Small intestine (tissue), 7 donors: Measurements from ENCODE around the gene CDRT15. TPM values are rescaled to one million over a fixed set of nuclear protein-coding genes. Genes with fewer than 3 reads are reported as not detected.
"Not testable (repeated sequence)": the region's sequence is repeated elsewhere in the genome, so short reads cannot be mapped to it uniquely, and the experiment has no call there.

Experiments used
- DNase-seq, 2 donors: peaks; one replicate each; pipeline versions ENCODE4 v3.0.0 to v3.0.0-alpha.2; 2013
- FAIRE-seq: peaks from 2 replicates; lab custom pipeline; 2012; peaks lifted over from hg19 to GRCh38; lab: Jason Lieb, UNC
- H3K27ac ChIP-seq, 3 donors: one replicate each; pipeline ENCODE4 v1.5.1; 2013; ENCODE audit warnings: low read length in 2 of 3, mild to moderate bottlenecking in 2 of 3, control low read depth in 1 of 3, inconsistent platforms in 1 of 3, low read depth in 1 of 3, moderate library complexity in 1 of 3
- H3K27me3 ChIP-seq, 3 donors: one replicate each; pipeline ENCODE4 v1.6.1; 2013; ENCODE audit warnings: low read length in 3 of 3, inconsistent platforms in 1 of 3; ENCODE audit not compliant: control insufficient read depth in 3 of 3, insufficient read depth in 3 of 3
- H3K36me3 ChIP-seq, 3 donors: one replicate each; pipeline ENCODE4 v1.6.1; 2013; ENCODE audit warnings: low read length in 3 of 3, inconsistent platforms in 1 of 3, low read depth in 1 of 3, mild to moderate bottlenecking in 1 of 3, moderate library complexity in 1 of 3; ENCODE audit not compliant: control insufficient read depth in 3 of 3, insufficient read depth in 2 of 3
- H3K4me1 ChIP-seq, 3 donors: one replicate each; pipeline ENCODE4 v1.6.1; 2013; ENCODE audit warnings: low read length in 2 of 3, inconsistent platforms in 1 of 3, low read depth in 1 of 3, mild to moderate bottlenecking in 1 of 3, moderate library complexity in 1 of 3; ENCODE audit not compliant: control insufficient read depth in 3 of 3, insufficient read depth in 2 of 3
- H3K4me3 ChIP-seq, 3 donors: one replicate each; pipeline ENCODE4 v1.5.1; 2013; ENCODE audit warnings: low read length in 3 of 3, control low read depth in 1 of 3, inconsistent platforms in 1 of 3, low read depth in 1 of 3, mild to moderate bottlenecking in 1 of 3, moderate library complexity in 1 of 3
- H3K9me3 ChIP-seq, 2 donors: one replicate each; pipeline ENCODE4 v1.6.1; 2013; ENCODE audit warnings: low read depth in 1 of 2, low read length in 1 of 2; ENCODE audit not compliant: control insufficient read depth in 2 of 2, insufficient read depth in 1 of 2
- WGBS, 3 donors: extraction: QIAGEN DNeasy Blood & Tissue Kit; methylation state at CpG; one replicate each; pipeline ENCODE4 v1.1.7; 2013; 5-methylcytosine and 5-hydroxymethylcytosine counted together
- polyA plus RNA-seq, 4 donors: library from polyadenylated mRNA; stranded (reverse) in 3 of 4; unstranded in 1 of 4; fragments of 200-250 nt in 3 of 4; fragments of 120-200 nt in 1 of 4; gene quantifications; one replicate each; pipeline versions ENCODE4 v1.2.1 to v1.2.3, GENCODE V29; 2013
- donor health status: healthy with polysubstance abuse.
- donor health status: control.
- donor health status: control.
- donor health status: Bipolar disorder and iron deficiency.
- donor health status: healthy.

The CDRT15 gene
- polyA plus RNA-seq, 4 donors: 0.40 TPM; not detected in 3

DNA sequence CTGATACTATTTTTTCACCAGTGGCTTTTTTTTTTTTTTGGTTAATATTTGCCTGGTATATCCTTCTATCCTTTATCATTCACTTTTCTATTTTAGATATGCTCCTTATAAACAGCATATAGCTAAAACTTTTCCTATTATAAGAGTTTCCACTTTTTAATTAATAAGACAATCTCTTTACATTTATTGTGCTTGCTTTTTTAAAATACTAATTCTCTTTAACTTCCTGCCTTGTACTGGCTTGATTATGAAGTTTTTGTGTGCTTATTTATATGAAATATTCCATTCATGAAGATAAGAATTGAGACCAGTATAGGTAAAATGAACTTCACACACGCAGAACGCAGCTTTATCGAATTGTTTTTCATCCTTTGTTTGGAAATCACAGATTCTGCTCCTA lies 9.0 kb upstream of the CDRT15 start:
- Histone ChIP-seq H3K4me3 (no peak overlapping the region), H3K27ac (no peak overlapping the region), H3K36me3 (no peaks in the 10 kb centered on the region), H3K4me1 (no peaks in the 10 kb centered on the region), H3K9me3 (no peaks in the 10 kb centered on the region), H3K27me3 (peaks cover 0 to 3% (median 0%) of the 10 kb centered on the region in 3 donors)
- WGBS, 3 donors: 82 to 90% (median 88%) methylated on average over 3 of the region's 3 CpGs
- FAIRE-seq (no peak), DNase-seq (no peak)

DNA sequence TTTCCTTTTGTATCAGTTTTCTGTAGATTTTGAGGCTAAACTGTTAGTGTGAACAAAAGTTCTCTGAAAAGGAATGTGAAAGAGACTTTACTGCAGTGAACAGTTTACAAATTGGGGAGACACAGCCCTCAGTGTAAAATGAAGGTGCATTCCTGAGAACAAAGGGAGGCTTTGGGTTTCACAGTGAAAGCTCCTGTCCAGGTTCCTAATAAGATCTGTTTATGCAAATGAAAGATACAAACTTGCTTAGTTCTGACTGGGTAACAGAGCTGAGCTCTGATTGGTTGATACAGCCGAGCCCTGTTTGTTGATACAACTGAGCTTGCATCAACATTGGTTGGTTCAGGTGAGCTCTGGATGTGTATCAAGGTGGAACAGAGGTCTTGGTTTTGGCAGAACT lies 8.3 kb upstream of the CDRT15 start:
- Histone ChIP-seq H3K4me1 (no peaks in the 10 kb centered on the region), H3K36me3 (no peaks in the 10 kb centered on the region), H3K9me3 (no peaks in the 10 kb centered on the region), H3K27ac (no peak overlapping the region), H3K27me3 (peaks cover 0 to 3% (median 0%) of the 10 kb centered on the region in 3 donors), H3K4me3 (no peak overlapping the region)
- no peak for FAIRE-seq
- DNase-seq: no peak
- 56 to 81% (median 64%) methylated on average over 1 of the region's 1 CpG for WGBS, 3 donors

DNA sequence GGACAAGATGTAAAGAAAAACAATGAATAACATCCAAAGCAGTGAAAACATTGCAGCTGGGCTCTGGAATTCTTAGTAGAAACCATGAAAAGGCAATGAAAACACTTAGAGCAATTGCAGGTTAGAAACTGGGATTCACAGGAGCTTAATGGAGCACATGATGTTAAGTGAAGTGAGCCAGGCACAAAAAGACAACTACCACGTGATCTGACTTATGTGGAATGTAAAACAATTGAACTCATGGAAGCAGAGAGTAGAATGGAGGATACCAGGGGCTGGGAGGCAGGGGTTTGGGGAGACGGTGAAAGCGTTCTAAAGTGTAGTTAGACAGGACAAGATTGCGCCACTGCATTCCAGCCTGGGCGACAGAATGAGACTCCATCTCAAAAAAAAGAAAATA lies 2.6 kb upstream of the CDRT15 start:
- H3K36me3 ChIP-seq, H3K9me3 ChIP-seq, FAIRE-seq, H3K4me3 ChIP-seq, H3K27ac ChIP-seq, DNase-seq, H3K27me3 ChIP-seq, H3K4me1 ChIP-seq: not testable (repeated sequence)
- WGBS, 3 donors: 83 to 94% (median 92%) methylated on average over 2 to 3 of the region's 5 CpGs

DNA sequence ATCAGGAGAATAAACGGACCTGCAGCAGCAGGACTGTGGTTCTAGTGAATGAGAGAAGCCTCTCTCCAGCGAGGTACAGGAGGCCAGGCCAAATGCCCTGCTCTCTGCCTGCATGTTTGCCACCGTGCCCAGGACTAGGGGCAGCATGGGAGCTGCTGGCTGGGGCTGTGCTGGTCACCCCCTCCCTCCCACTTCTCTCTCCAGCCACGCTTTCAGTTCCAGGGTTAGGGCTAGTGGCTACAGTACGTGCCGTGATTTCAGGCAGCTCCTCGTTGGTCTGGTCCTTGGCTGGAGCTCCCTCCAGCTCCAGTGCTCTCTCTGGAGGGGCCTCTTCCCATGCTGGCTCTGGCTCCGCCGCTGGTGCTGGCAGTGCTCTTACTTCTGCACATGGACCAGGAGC lies 630 bp downstream of the CDRT15 start:
- H3K9me3 ChIP-seq, H3K4me3 ChIP-seq, H3K27me3 ChIP-seq, DNase-seq, H3K27ac ChIP-seq, H3K4me1 ChIP-seq, H3K36me3 ChIP-seq, FAIRE-seq: not testable (repeated sequence)
- 80 to 93% (median 81%) methylated on average over 7 to 9 of the region's 9 CpGs for WGBS, 3 donors

DNA sequence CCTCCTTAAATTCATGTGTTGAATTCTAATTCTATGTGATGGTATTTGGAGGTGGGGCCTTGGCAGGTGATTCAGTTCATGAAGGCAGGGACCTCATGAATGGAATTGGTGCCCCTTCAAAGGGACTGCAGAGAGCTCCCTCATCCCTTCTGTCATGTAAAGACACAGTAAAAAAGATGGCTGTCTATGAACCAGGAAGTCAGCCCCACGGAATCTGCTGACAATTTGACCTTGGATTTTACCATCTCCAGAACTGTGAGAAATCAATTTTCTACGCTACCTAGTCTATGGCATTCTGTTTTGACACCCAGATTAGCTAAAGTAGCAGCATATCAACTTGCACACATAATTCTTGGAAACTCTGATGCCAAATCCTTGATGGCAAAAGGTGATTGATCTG lies 1.6 kb downstream of the CDRT15 start:
- not testable (repeated sequence) for H3K4me3 ChIP-seq, DNase-seq, FAIRE-seq, H3K27me3 ChIP-seq, H3K27ac ChIP-seq, H3K9me3 ChIP-seq, H3K4me1 ChIP-seq, H3K36me3 ChIP-seq
- WGBS, 3 donors: 75 to 88% (median 82%) methylated on average over 2 of the region's 2 CpGs

DNA sequence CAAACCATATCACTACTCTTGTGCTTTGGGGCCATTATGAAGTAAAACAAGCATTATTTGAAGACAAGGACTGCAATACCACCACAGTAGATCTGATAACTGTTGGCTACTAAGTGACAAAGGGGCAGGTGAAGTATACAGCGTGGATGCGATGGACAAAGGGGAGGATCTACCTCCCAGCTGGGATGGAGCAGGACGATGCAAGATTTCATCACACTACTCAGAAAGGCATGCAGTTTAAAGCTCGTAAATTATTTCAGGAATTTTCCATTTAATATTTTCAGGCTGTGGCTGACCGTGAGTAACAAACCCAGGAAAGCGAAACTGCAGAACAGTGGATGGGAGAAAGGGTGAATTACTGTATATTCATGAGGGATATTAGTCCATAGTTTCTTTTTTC lies 5.5 kb downstream of the CDRT15 start:
- 80 to 96% (median 85%) methylated on average over 3 to 4 of the region's 6 CpGs for WGBS, 3 donors
- not testable (repeated sequence) for H3K4me1 ChIP-seq, FAIRE-seq, H3K4me3 ChIP-seq, H3K27ac ChIP-seq, DNase-seq, H3K27me3 ChIP-seq, H3K9me3 ChIP-seq, H3K36me3 ChIP-seq

DNA sequence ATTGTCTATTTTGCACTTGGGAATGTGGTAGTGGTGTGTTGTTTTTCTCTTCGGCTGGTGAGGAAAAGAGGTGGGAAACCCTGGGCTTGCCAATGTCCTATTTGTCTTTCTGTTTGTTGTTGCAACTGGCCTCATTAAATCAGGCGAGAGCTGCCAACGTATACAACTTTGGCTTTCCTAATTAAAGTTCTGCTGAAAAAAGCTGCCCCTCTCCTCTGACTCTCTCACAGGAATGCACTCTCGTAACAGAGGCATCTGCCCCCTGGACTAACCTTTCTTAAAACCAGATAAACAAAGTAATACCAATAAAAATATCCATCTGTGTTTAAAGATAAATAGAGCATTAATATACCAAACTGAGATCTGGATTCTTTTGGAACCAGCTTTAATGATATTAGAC lies 7.8 kb downstream of the CDRT15 start:
- no peaks in the 10 kb centered on the region for H3K36me3 ChIP-seq
- FAIRE-seq: no peak
- no peak for DNase-seq
- 65 to 85% (median 77%) methylated on average over 4 of the region's 4 CpGs for WGBS, 3 donors
- H3K9me3 ChIP-seq: no peaks in the 10 kb centered on the region
- H3K27ac ChIP-seq: no peak overlapping the region
- H3K4me3 ChIP-seq: no peak overlapping the region
- H3K4me1 ChIP-seq: no peaks in the 10 kb centered on the region
- H3K27me3 ChIP-seq: no peaks in the 10 kb centered on the region

DNA sequence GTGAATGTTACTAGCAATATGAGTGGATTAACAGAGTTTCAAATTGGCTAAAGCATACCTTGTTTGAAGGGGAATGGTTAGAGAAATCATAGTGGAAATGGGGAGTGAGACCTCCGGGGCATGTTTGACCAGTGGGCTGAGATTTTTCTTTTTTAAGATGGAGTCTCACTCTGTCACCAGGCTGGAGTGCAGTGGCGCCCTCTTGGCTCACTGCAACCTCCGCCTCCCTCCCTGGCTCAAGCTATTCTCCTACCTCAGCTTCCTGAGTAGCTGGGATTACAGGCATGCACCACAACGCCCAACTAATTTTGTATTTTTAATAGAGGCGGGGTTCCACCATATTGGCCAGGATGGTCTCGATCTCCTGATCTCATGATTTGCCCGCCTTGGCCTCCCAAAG lies 9.6 kb downstream of the CDRT15 start:
- no peak overlapping the region for H3K27ac ChIP-seq
- no peaks in the 10 kb centered on the region for H3K9me3 ChIP-seq
- no peaks in the 10 kb centered on the region for H3K4me1 ChIP-seq
- DNase-seq: no peak
- no peaks in the 10 kb centered on the region for H3K27me3 ChIP-seq
- no peaks in the 10 kb centered on the region for H3K36me3 ChIP-seq
- H3K4me3 ChIP-seq: no peak overlapping the region
- no peak for FAIRE-seq
- WGBS, 3 donors: 87 to 97% (median 91%) methylated on average over 7 of the region's 7 CpGs

DNA sequence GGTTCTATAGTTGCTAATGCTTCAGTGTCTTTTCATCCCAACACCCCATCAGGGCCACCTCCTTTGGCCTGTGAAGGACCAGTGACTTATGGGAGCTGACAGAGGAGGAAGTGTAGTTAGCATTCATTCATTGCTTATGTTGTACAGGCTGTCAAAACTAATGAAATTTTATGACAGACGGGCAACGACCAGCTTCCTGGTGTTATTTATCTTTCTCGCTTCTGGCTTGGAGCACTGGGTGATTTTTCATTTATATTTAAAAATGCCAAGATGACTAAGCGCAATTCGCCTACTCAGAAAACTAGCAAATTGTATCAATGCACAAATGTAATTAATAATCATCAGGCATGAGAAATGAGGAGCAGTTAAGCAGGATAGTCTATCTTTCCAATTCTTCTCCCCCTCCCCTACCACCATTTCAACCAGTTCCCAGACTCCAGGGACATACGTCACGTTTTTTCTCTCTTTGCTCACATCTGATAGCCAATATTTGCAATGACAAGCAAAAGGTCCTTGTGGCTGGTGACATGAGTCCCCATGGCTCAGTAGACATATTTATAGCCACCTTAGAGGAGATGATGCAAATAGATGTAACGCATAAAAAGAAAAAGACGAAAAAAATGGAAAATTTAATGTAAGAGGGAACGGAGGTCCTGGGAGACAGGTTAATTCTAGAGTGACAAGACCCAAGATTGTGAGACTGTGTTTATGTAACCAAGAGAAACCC lies 11.2 kb downstream of the CDRT15 start:
- no peaks in the 10 kb centered on the region for H3K4me1 ChIP-seq
- 69 to 79% (median 74%) methylated on average over 10 of the region's 10 CpGs for WGBS, 3 donors
- H3K27me3 ChIP-seq: no peaks in the 10 kb centered on the region
- H3K36me3 ChIP-seq: no peaks in the 10 kb centered on the region
- DNase-seq: no peak
- H3K9me3 ChIP-seq: no peaks in the 10 kb centered on the region
- FAIRE-seq: no peak
- H3K4me3 ChIP-seq: no peak overlapping the region
- no peak overlapping the region for H3K27ac ChIP-seq
